Measurements from ENCODE around the gene ARMC12. TPM values are rescaled to one million over a fixed set of nuclear protein-coding genes. Genes with fewer than 3 reads are reported as not detected.
A peak's percentile ranks its signal among the peaks of the same experiment; 100 is the strongest.

Gene ARMC12
- total and polyA plus RNA-seq, 2 of the 13 experiments (the other 11 are each of a cell fraction or from before 2014, with no cell fraction given): 1.3 TPM; not detected in 1

DNA sequence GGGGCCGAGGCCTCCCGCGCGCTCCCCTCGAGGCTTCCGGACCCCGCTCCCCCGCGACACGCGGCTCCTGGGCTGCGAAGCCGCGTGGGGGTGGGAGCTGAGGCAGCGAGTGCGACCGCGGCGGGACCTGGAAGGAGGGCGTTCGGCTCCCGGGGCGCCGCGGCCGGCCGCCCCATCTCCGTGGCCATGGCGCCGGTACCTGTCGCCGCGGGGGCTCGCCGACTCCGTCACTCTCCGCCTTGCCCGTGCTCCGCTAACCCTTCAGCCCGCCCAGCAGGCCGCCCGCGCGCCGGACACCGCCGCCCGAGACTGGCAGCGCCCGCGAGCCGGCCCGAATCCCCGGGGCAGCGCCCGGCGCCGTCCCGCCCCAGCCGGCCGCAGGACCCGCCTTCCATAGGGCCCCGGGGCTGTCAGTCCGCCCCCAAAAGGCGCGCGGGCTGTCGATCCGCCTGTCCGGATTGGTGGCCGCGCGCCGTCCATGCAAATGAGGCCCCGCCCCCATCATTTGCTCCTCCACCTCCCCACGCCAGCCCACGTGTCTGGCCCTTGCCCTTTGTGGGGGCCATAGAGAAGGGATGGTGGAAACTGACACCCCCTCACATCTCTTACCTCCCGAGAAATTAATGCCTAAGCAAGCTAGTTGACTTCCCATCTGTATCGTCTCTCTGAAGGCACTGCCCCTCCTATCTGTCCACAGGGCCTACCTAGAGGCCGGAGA lies 48.1 kb upstream of the ARMC12 start, which contains the start of gene FKBP5 (continued):
- TF ChIP-seq, protein P1, sequence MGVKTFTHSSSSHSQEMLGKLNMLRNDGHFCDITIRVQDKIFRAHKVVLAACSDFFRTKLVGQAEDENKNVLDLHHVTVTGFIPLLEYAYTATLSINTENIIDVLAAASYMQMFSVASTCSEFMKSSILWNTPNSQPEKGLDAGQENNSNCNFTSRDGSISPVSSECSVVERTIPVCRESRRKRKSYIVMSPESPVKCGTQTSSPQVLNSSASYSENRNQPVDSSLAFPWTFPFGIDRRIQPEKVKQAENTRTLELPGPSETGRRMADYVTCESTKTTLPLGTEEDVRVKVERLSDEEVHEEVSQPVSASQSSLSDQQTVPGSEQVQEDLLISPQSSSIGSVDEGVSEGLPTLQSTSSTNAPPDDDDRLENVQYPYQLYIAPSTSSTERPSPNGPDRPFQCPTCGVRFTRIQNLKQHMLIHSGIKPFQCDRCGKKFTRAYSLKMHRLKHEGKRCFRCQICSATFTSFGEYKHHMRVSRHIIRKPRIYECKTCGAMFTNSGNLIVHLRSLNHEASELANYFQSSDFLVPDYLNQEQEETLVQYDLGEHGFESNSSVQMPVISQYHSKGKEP (CRISPR knock-in tag; IDR thresholded peaks at IDR 0.05): no peak
- TF ChIP-seq, protein P2, sequence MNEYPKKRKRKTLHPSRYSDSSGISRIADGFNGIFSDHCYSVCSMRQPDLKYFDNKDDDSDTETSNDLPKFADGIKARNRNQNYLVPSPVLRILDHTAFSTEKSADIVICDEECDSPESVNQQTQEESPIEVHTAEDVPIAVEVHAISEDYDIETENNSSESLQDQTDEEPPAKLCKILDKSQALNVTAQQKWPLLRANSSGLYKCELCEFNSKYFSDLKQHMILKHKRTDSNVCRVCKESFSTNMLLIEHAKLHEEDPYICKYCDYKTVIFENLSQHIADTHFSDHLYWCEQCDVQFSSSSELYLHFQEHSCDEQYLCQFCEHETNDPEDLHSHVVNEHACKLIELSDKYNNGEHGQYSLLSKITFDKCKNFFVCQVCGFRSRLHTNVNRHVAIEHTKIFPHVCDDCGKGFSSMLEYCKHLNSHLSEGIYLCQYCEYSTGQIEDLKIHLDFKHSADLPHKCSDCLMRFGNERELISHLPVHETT (CRISPR knock-in tag; conservative IDR thresholded peaks at IDR 0.05): no peak
- TF ChIP-seq ZNF12 (CRISPR knock-in tag; IDR thresholded peaks at IDR 0.05): no peak
- no peak for TF ChIP-seq RFX1 (IDR thresholded peaks at IDR 0.05)
- peak; percentile 85 for TF ChIP-seq GLI4 (CRISPR knock-in tag; IDR thresholded peaks at IDR 0.05; ENCODE audit: borderline replicate concordance)
- peak; percentile 63 for TF ChIP-seq XRCC5 (optimal IDR thresholded peaks at IDR 0.05; ENCODE audit: low read length)
- TF ChIP-seq POGZ (CRISPR knock-in tag; IDR thresholded peaks at IDR 0.05): 0 out of 2 replicates have a peak, but pooled peaks have one; percentile 26
- 0 out of 2 replicates have a peak, but pooled peaks have one; percentile 47 for TF ChIP-seq RXRA (CRISPR knock-in tag; IDR thresholded peaks at IDR 0.05)
- TF ChIP-seq, protein P3, sequence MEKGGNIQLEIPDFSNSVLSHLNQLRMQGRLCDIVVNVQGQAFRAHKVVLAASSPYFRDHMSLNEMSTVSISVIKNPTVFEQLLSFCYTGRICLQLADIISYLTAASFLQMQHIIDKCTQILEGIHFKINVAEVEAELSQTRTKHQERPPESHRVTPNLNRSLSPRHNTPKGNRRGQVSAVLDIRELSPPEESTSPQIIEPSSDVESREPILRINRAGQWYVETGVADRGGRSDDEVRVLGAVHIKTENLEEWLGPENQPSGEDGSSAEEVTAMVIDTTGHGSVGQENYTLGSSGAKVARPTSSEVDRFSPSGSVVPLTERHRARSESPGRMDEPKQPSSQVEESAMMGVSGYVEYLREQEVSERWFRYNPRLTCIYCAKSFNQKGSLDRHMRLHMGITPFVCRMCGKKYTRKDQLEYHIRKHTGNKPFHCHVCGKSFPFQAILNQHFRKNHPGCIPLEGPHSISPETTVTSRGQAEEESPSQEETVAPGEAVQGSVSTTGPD (CRISPR knock-in tag; IDR thresholded peaks at IDR 0.05): no peak
- no peak for TF ChIP-seq MTA3 (CRISPR knock-in tag; IDR thresholded peaks at IDR 0.05)
- no peak for TF ChIP-seq SUZ12 (IDR thresholded peaks at IDR 0.05; ENCODE audit: low read depth, low read length)
- no peak for TF ChIP-seq ZNF577 (CRISPR knock-in tag; IDR thresholded peaks at IDR 0.05; ENCODE audit: borderline replicate concordance, low read depth)
- TF ChIP-seq ZNF713 (CRISPR knock-in tag; IDR thresholded peaks at IDR 0.05): no peak; the same call in 1 of the 2 replicates
- no peak for TF ChIP-seq NKX3-1 (CRISPR knock-in tag; IDR thresholded peaks at IDR 0.05)
- peak; percentile 22; the same call in 1 of the 2 replicates for TF ChIP-seq FOSL2 (CRISPR knock-in tag; IDR thresholded peaks at IDR 0.05)
- no peak for TF ChIP-seq JUN (CRISPR knock-in tag; IDR thresholded peaks at IDR 0.05)
- TF ChIP-seq TSC22D2 (CRISPR knock-in tag; IDR thresholded peaks at IDR 0.05; ENCODE audit: borderline replicate concordance): no peak
- no peak for TF ChIP-seq DNMT1 (CRISPR knock-in tag; IDR thresholded peaks at IDR 0.05)
- no peak for TF ChIP-seq ZNF251 (CRISPR knock-in tag; IDR thresholded peaks at IDR 0.05)
- no peak for TF ChIP-seq ZNF557 (CRISPR knock-in tag; IDR thresholded peaks at IDR 0.05)
- TF ChIP-seq PAF1 (CRISPR knock-in tag; IDR thresholded peaks at IDR 0.05): no peak
- no peak for TF ChIP-seq ZFP41 (CRISPR knock-in tag; IDR thresholded peaks at IDR 0.05; ENCODE audit: borderline replicate concordance)
- no peak for TF ChIP-seq HMG20B (CRISPR knock-in tag; conservative IDR thresholded peaks at IDR 0.05)
- TF ChIP-seq CHD4 (IDR thresholded peaks at IDR 0.05; ENCODE audit: borderline replicate concordance, low read length): peak; percentile 74; the same call in 1 of the 2 replicates
- peak; percentile 64; the same call in 1 of the 2 replicates for TF ChIP-seq THAP11 (CRISPR knock-in tag; IDR thresholded peaks at IDR 0.05)
- peak; percentile 52 for TF ChIP-seq MED1 (CRISPR knock-in tag; IDR thresholded peaks at IDR 0.05)
- TF ChIP-seq, protein P4, sequence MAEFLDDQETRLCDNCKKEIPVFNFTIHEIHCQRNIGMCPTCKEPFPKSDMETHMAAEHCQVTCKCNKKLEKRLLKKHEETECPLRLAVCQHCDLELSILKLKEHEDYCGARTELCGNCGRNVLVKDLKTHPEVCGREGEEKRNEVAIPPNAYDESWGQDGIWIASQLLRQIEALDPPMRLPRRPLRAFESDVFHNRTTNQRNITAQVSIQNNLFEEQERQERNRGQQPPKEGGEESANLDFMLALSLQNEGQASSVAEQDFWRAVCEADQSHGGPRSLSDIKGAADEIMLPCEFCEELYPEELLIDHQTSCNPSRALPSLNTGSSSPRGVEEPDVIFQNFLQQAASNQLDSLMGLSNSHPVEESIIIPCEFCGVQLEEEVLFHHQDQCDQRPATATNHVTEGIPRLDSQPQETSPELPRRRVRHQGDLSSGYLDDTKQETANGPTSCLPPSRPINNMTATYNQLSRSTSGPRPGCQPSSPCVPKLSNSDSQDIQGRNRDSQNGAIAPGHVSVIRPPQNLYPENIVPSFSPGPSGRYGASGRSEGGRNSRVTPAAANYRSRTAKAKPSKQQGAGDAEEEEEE (CRISPR knock-in tag; IDR thresholded peaks at IDR 0.05; ENCODE audit: borderline replicate concordance): no peak

Data from HepG2 (cell line).